Neural progenitor cell (in vitro differentiated cells): ENCODE measurements around the gene MYO7B. TPM values are rescaled to one million over a fixed set of nuclear protein-coding genes. Genes with fewer than 3 reads are reported as not detected.
A peak's percentile ranks its signal among the peaks of the same experiment; 100 is the strongest.
"Not testable (repeated sequence)": the region's sequence is repeated elsewhere in the genome, so short reads cannot be mapped to it uniquely, and the experiment has no call there.

Experiments
- DNase-seq: peaks from one replicate; pipeline ENCODE4 v3.0.0-alpha.2; 2016; ENCODE audit warnings: low spot score
- H2AFZ ChIP-seq: fragments of 200-600 bp; sonication (generic); replicated peaks from 2 replicates; pipeline ENCODE4 v1.6.1; 2016; ENCODE audit warnings: antibody characterized with exemption
- H3F3A ChIP-seq: fragments of 200-600 bp; sonication (generic); 2 replicates; pipeline ENCODE4 v1.6.1; 2016; ENCODE audit warnings: antibody characterized with exemption, low read depth
- H3K27ac ChIP-seq: fragments of 200-600 bp; sonication (generic); 2 replicates; pipeline ENCODE4 v1.5.1; 2016; ENCODE audit warnings: mild to moderate bottlenecking
- H3K27me3 ChIP-seq: fragments of 200-600 bp; sonication (generic); 2 replicates; pipeline ENCODE4 v1.6.1; 2016; ENCODE audit warnings: mild to moderate bottlenecking, moderate library complexity
- H3K36me3 ChIP-seq: fragments of 200-600 bp; sonication (generic); 2 replicates; pipeline ENCODE4 v1.5.1; 2016
- H3K4me1 ChIP-seq: fragments of 200-600 bp; sonication (generic); 2 replicates; pipeline ENCODE4 v1.6.1; 2016; ENCODE audit warnings: mixed run types
- H3K4me2 ChIP-seq: fragments of 200-600 bp; sonication (generic); 2 replicates; pipeline ENCODE4 v1.6.1; 2016
- H3K4me3 ChIP-seq: fragments of 200-600 bp; sonication (generic); 2 replicates; pipeline ENCODE4 v1.5.1; 2016
- H3K79me2 ChIP-seq: fragments of 200-600 bp; sonication (generic); 2 replicates; pipeline ENCODE4 v1.6.1; 2016; ENCODE audit warnings: low read depth
- H3K9ac ChIP-seq: fragments of 200-600 bp; sonication (generic); 2 replicates; pipeline ENCODE4 v1.6.1; 2016
- H3K9me3 ChIP-seq: fragments of 200-600 bp; sonication (generic); 2 replicates; pipeline ENCODE4 v1.5.1; 2016; ENCODE audit warnings: low read depth
- H4K20me1 ChIP-seq: fragments of 200-600 bp; sonication (generic); 2 replicates; pipeline ENCODE4 v1.6.1; 2016; ENCODE audit warnings: low read depth
- H3K27ac Mint-ChIP-seq: 3 replicates; pipeline ENCODE4 v1.8.0; 2021; ENCODE audit warnings: mixed read lengths
- H3K27me3 Mint-ChIP-seq: 2 replicates; pipeline ENCODE4 v1.8.0; 2022; ENCODE audit warnings: low read depth, mild to moderate bottlenecking, inconsistent platforms, moderate library complexity, mixed read lengths; ENCODE audit not compliant: insufficient read depth
- H3K36me3 Mint-ChIP-seq: 3 replicates; pipeline ENCODE4 v1.8.0; 2021; ENCODE audit warnings: mixed read lengths
- H3K4me1 Mint-ChIP-seq: 3 replicates; pipeline ENCODE4 v1.8.0; 2021; ENCODE audit warnings: mixed read lengths
- H3K4me3 Mint-ChIP-seq: 3 replicates; pipeline ENCODE4 v1.8.0; 2021; ENCODE audit warnings: mild to moderate bottlenecking, moderate library complexity, mixed read lengths
- H3K9me3 Mint-ChIP-seq: 3 replicates; pipeline ENCODE4 v1.8.0; 2020; ENCODE audit warnings: mixed read lengths
- EZH2 ChIP-seq: fragments of 200-600 bp; sonication (generic); IDR thresholded peaks from 2 replicates; pipeline ENCODE4 v1.6.1; 2017; ENCODE audit warnings: antibody characterized with exemption, mild to moderate bottlenecking, moderate library complexity
- EZH2phosphoT487 ChIP-seq: fragments of 200-600 bp; sonication (generic); IDR thresholded peaks from 2 replicates; pipeline ENCODE4 v1.6.1; 2017; ENCODE audit warnings: antibody characterized with exemption
- total RNA-seq: library from RNA; depleted of rRNA; stranded (reverse); fragments of >200 nt; gene quantifications from 2 replicates; pipeline ENCODE4 v1.2.3, GENCODE V29; 2015; ENCODE audit warnings: low replicate concordance
- TF ChIP-seq, protein P1 (sequence below): fragments of 200-600 bp; sonication (generic); IDR thresholded peaks from 2 replicates; pipeline ENCODE4 v1.5.1; 2017; ENCODE audit warnings: antibody characterized with exemption, mild to moderate bottlenecking

Gene MYO7B
- total RNA-seq, 1 donor from 2014 or later: not detected

- Histone ChIP-seq H4K20me1 (peaks cover 95% of the 10 kb centered on the region), H3F3A (no peaks in the 10 kb centered on the region), H3K4me2 (no peak overlapping the region), H3K36me3 (peaks cover 8% of the 10 kb centered on the region), H3K4me1 (no peaks in the 10 kb centered on the region), H2AFZ (no peak overlapping the region), H3K9me3 (no peaks in the 10 kb centered on the region), H3K27ac (no peak overlapping the region), H3K4me3 (no peak overlapping the region), H3K9ac (no peak overlapping the region), H3K79me2 (peaks cover 100% of the 10 kb centered on the region), H3K27me3 (no peaks in the 10 kb centered on the region)
- peaks cover 3% of the 10 kb centered on the region for H3K27me3 Mint-ChIP-seq
- H3K27ac Mint-ChIP-seq: no peak overlapping the region
- no peak for TF ChIP-seq EZH2phosphoT487
- TF ChIP-seq EZH2: no peak
- TF ChIP-seq, protein P1, sequence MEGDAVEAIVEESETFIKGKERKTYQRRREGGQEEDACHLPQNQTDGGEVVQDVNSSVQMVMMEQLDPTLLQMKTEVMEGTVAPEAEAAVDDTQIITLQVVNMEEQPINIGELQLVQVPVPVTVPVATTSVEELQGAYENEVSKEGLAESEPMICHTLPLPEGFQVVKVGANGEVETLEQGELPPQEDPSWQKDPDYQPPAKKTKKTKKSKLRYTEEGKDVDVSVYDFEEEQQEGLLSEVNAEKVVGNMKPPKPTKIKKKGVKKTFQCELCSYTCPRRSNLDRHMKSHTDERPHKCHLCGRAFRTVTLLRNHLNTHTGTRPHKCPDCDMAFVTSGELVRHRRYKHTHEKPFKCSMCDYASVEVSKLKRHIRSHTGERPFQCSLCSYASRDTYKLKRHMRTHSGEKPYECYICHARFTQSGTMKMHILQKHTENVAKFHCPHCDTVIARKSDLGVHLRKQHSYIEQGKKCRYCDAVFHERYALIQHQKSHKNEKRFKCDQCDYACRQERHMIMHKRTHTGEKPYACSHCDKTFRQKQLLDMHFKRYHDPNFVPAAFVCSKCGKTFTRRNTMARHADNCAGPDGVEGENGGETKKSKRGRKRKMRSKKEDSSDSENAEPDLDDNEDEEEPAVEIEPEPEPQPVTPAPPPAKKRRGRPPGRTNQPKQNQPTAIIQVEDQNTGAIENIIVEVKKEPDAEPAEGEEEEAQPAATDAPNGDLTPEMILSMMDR: no peak
- H3K4me1 Mint-ChIP-seq: peaks cover 7% of the 10 kb centered on the region
- no peak overlapping the region for H3K4me3 Mint-ChIP-seq
- H3K36me3 Mint-ChIP-seq: peaks cover 29% of the 10 kb centered on the region
- DNase-seq: no peak
- H3K9me3 Mint-ChIP-seq: no peaks in the 10 kb centered on the region
These were observed 18.0 kb upstream of the MYO7B start for GRCh38 chr2:127517465-127517864.

DNA sequence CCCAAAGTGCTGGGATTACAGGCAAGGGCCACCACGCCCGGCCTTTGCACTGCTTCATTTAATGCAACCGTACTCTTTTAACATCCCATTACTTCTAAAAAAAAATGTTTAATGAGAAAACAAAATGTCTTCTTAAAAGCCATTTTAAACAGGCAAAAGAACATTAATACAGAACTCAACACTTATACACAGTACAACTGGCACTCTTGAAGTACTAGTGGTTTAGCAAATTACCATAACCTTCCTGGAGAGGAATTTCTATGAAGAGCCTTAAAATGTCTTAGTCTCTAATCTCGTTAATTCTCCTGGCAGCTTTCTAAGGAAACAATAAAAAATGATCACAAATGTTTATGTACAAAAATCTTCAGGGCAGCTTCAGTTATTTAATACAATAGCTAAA lies 15.1 kb upstream of the MYO7B start:
- H3K4me1 ChIP-seq: no peaks in the 10 kb centered on the region
- H3K9ac ChIP-seq: no peak overlapping the region
- H3K4me3 Mint-ChIP-seq: no peak overlapping the region
- no peaks in the 10 kb centered on the region for H3K9me3 Mint-ChIP-seq
- DNase-seq: no peak
- H3K4me2 ChIP-seq: no peak overlapping the region
- no peaks in the 10 kb centered on the region for H3F3A ChIP-seq
- no peaks in the 10 kb centered on the region for H3K9me3 ChIP-seq
- peaks cover 100% of the 10 kb centered on the region for H3K79me2 ChIP-seq
- no peaks in the 10 kb centered on the region for H3K27me3 ChIP-seq
- H3K36me3 ChIP-seq: peaks cover 16% of the 10 kb centered on the region
- no peaks in the 10 kb centered on the region for H3K27me3 Mint-ChIP-seq
- no peak overlapping the region for H3K27ac Mint-ChIP-seq
- no peak overlapping the region for H2AFZ ChIP-seq
- H3K4me1 Mint-ChIP-seq: peaks cover 8% of the 10 kb centered on the region
- peaks cover 93% of the 10 kb centered on the region for H4K20me1 ChIP-seq
- no peak overlapping the region for H3K27ac ChIP-seq
- peaks cover 25% of the 10 kb centered on the region for H3K36me3 Mint-ChIP-seq
- no peak overlapping the region for H3K4me3 ChIP-seq
- TF ChIP-seq, protein P1: no peak
- TF ChIP-seq EZH2phosphoT487 (no peak), EZH2 (no peak)

DNA sequence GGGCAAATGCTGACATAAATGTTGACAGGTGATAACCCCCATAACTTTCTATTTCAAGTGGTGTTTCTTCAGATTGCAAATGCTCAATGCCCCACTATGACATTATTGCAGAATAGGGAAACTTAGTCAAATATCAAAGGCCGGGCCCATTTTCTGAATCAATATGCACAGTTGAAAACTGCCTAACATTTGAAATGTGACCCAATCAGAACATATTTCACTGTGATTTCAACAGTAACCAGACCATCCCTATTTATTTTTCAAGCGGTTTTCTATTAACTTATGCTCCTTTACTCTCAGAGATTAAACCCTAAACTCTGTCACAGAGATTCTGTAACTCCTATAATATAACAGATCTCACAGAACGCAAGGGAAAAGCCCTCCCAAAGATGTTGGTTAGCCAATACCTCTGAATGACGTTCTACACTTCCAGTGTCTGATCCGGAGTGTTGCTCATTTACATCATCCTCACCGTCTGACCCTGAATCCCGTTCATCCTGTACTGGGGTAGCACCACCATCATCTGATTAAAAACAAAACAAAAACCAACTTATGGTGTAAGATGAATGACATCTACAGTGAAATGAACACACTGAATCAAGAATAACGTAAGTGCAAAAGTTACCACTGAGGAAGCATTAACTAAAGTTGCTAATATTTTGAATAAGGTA lies 12.1 kb upstream of the MYO7B start:
- DNase-seq: no peak
- Mint-ChIP-seq H3K27ac (no peak overlapping the region), H3K36me3 (peaks cover 10% of the 10 kb centered on the region), H3K9me3 (no peaks in the 10 kb centered on the region), H3K4me1 (peaks cover 22% of the 10 kb centered on the region), H3K4me3 (no peak overlapping the region), H3K27me3 (peaks cover 2% of the 10 kb centered on the region)
- H3K27me3 ChIP-seq: no peaks in the 10 kb centered on the region
- TF ChIP-seq EZH2 (no peak), EZH2phosphoT487 (no peak)
- TF ChIP-seq, protein P1: no peak
- H3F3A ChIP-seq: peaks cover 19% of the 10 kb centered on the region
- H3K4me3 ChIP-seq: no peak overlapping the region
- peaks cover 16% of the 10 kb centered on the region for H3K36me3 ChIP-seq
- H4K20me1 ChIP-seq: peaks cover 64% of the 10 kb centered on the region
- no peak overlapping the region for H2AFZ ChIP-seq
- H3K9ac ChIP-seq: no peak overlapping the region
- H3K4me1 ChIP-seq: peaks cover 14% of the 10 kb centered on the region
- H3K9me3 ChIP-seq: no peaks in the 10 kb centered on the region
- peaks cover 77% of the 10 kb centered on the region for H3K79me2 ChIP-seq
- no peak overlapping the region for H3K27ac ChIP-seq
- no peak overlapping the region for H3K4me2 ChIP-seq

DNA sequence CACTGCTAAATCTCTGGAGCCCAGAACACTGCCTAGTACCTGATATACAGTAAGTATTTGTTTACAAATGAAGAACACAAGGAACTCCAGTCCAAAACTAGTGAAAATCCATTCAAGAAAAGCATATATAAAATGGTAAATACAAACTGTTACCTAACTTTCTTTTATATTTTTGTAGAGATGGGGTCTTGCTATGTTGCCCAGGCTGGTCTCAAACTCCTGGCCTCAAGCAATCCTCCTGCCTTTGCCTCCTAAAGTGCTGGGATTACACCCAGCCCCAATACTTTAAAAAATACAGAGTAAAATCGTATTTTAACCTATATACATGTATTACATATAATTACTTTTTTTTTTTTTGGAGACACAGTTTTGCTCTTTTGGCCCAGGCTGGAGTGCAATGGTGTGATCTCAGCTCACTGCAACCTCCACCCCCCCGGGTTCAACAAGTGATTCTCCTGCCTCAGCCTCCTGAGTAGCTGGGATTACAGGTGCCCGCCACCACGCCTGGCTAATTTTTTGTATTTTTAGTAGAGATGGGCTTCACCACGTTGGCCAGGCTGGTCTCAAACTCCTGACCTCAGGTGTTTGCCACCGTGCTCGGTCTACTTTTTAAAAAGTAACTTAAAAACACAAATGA lies 11.2 kb upstream of the MYO7B start:
- Mint-ChIP-seq H3K4me3 (peak overlapping the region; percentile 72), H3K4me1 (peaks cover 23% of the 10 kb centered on the region)
- not testable (repeated sequence) for H3K9me3 ChIP-seq, H3K27me3 Mint-ChIP-seq, H3K9ac ChIP-seq, DNase-seq, H3K27ac Mint-ChIP-seq, H3K27me3 ChIP-seq, H3K9me3 Mint-ChIP-seq, H3K27ac ChIP-seq, H3K4me3 ChIP-seq, H3K36me3 Mint-ChIP-seq, H2AFZ ChIP-seq
- peaks cover 24% of the 10 kb centered on the region for H3F3A ChIP-seq
- H3K79me2 ChIP-seq: peaks cover 68% of the 10 kb centered on the region
- H4K20me1 ChIP-seq: peaks cover 54% of the 10 kb centered on the region
- H3K4me1 ChIP-seq: peaks cover 18% of the 10 kb centered on the region
- peaks cover 16% of the 10 kb centered on the region for H3K36me3 ChIP-seq
- peak overlapping the region; percentile 92 for H3K4me2 ChIP-seq
